GM06990 (cell line): ENCODE results near the gene PDLIM7.

Experiments used
- DNase-seq: peaks from one replicate; pipeline ENCODE4 v3.0.0-alpha.2; 2011; ENCODE audit not compliant: insufficient read length; ENCODE audit errors: extremely low read depth
- H3K27me3 ChIP-seq: replicated peaks from 2 replicates; pipeline ENCODE4 v1.6.0; 2011; ENCODE audit warnings: low read length; ENCODE audit not compliant: control insufficient read depth, insufficient read depth
- H3K36me3 ChIP-seq: 2 replicates; pipeline ENCODE4 v1.5.1; 2011; ENCODE audit warnings: low read length; ENCODE audit not compliant: control insufficient read depth, insufficient read depth
- H3K4me3 ChIP-seq: replicated peaks from 2 replicates; pipeline ENCODE4 v1.5.1; 2011; ENCODE audit warnings: low read depth, mild to moderate bottlenecking, control low read depth, low read length
- TF ChIP-seq, protein P1 (sequence below): IDR thresholded peaks from 2 replicates; pipeline ENCODE4 v1.5.1; 2011; ENCODE audit warnings: low read length, control low read depth, mild to moderate bottlenecking, inconsistent platforms; ENCODE audit not compliant: insufficient read depth, poor library complexity, severe bottlenecking

The PDLIM7 gene

DNA sequence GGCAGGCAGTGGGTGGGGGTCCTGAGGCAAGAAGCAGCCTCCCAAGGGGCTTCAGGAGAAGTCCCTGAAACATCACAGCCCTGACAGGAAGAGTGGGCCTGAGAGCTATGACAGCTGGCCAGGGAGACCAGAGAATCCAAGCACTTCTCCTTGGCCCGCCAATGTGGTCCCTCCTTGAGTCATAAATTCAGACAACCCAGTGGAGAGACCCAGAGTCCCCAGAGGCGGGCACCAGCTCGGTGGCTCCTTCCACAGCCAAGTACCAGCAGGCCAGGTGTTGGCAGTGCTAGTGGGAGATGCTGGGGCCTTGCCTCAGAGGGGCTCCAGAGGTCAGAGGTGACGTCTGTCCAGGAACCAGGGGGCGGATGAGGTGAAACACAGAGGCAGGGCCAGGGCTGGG lies 13.8 kb upstream of the PDLIM7 start:
- H3K4me3 ChIP-seq = no peak overlapping the region
- DNase-seq = no peak
- H3K36me3 ChIP-seq = peaks cover 37% of the 10 kb centered on the region
- H3K27me3 ChIP-seq = no peaks in the 10 kb centered on the region
- TF ChIP-seq, protein P1, sequence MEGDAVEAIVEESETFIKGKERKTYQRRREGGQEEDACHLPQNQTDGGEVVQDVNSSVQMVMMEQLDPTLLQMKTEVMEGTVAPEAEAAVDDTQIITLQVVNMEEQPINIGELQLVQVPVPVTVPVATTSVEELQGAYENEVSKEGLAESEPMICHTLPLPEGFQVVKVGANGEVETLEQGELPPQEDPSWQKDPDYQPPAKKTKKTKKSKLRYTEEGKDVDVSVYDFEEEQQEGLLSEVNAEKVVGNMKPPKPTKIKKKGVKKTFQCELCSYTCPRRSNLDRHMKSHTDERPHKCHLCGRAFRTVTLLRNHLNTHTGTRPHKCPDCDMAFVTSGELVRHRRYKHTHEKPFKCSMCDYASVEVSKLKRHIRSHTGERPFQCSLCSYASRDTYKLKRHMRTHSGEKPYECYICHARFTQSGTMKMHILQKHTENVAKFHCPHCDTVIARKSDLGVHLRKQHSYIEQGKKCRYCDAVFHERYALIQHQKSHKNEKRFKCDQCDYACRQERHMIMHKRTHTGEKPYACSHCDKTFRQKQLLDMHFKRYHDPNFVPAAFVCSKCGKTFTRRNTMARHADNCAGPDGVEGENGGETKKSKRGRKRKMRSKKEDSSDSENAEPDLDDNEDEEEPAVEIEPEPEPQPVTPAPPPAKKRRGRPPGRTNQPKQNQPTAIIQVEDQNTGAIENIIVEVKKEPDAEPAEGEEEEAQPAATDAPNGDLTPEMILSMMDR = no peak

DNA sequence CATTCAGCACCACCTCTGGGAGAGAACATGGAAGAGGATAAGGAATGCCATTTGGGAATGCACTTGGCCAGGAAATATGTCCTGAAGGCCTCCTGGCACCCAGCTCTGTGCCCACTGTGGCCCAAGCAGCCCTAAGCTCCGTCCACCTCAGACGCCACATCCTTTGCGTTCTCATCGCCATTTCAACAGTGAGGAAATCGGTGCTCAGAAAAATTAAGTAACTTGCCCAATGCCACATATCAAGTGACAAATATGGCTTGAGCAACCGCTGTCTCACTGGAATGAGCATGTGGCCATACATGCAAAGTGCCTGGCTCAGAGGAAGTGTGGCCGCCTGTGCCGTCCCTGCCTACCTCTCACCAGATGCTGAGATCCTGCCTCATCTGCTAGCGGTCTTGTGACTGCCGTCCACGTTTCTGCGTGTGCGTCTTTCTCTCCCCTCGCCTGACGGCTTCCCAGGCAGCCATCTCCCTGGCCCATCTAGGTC lies 13.2 kb upstream of the PDLIM7 start:
- Histone ChIP-seq H3K27me3 (no peaks in the 10 kb centered on the region), H3K36me3 (peaks cover 35% of the 10 kb centered on the region), H3K4me3 (peak overlapping the region; percentile 81)
- no peak for DNase-seq
- TF ChIP-seq, protein P1 = no peak

DNA sequence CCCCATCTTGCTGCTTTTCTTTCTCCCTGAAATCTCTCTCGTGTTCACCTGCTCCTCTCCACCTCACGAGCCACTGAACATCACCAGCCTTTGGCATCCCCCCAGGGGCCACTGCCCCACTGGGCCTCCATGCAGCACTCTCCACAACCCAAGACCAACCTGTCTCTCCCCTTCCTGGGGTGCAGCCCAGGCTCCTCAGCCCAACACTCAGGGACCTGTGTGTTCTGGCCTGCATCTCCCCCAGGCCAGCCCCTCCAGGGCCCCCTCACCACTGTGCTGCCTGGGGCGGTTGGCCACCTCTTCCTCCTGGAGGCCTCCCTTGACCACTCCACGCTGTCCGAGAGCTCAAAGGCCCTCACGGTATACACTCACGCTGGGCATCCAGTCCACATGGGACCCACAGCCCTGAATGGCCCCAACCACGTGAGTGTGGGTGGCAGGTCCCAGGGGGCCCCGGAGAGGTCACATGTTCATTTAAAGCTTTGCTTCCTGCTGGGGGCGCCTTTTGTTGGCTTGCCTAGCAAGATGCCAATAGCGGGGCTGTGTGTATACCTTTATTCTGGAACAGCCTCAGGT lies 12.7 kb upstream of the PDLIM7 start:
- peaks cover 34% of the 10 kb centered on the region for H3K36me3 ChIP-seq
- H3K4me3 ChIP-seq = peak overlapping the region; percentile 81

DNA sequence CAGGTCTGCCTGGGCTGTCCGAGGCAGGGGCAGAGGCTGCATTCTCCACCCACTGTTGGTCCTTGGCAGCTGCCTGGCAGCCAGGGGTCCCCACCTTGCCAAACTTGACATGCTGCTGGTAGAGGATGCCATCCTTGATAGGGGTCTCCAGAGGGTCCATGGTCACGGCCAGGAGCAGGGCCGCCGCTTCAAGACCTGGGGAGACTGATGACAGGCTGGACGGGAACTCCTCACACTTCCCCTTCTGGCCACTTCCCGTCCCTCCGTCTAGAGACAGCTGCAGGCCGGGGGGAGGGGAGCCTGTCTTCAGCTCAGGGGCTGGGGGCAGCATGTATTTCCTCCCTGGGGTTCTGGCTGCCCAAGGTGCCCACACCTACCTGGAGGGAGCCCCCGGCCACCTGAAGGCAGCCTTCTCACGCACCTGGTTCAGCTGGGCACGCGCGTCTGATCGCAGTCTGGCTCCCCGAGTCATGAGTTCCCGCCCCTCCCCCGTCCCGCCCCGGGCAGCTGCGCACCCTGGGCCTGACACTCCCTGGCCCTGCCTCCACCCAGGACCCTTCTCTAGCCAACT lies 12.1 kb upstream of the PDLIM7 start, which contains the start of gene DOK3:
DOK3 (minus strand) TSS at position 446 of the 571 bp plus-strand sequence; CDS start at position 160, 286 bp downstream.
- no peaks in the 10 kb centered on the region for H3K27me3 ChIP-seq
- peaks cover 35% of the 10 kb centered on the region for H3K36me3 ChIP-seq
- TF ChIP-seq, protein P1 = no peak
- peak; percentile 78 for DNase-seq
- peak within 1 kb of the TSS; percentile 81 for H3K4me3 ChIP-seq

More for the DNA sequence above, 12.7 kb upstream of the PDLIM7 start:
- H3K27me3 ChIP-seq = no peaks in the 10 kb centered on the region
- TF ChIP-seq, protein P1 = peak; percentile 31
- DNase-seq = peak; percentile 76

DNA sequence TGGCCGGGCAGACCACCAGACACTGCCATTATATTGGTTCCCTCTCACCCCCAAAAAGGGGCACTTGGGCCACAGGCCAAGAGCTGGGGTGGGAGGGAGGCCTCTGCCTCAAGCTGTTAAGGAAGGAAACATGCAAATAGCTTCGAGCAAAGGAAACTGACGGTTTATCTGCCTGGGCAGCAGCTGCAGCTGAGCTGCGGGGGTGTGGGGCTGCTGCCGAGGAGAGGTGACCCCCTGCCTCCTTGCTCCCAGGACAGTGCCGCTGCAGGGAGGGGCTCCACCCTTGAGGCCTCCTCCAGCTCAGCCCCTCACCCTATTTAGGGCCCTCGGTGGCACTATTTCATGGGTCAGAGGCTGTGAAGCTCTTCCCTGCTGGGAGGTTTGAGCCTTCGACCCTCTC lies 11.4 kb upstream of the PDLIM7 start:
- Histone ChIP-seq H3K36me3 (peaks cover 29% of the 10 kb centered on the region), H3K27me3 (no peaks in the 10 kb centered on the region), H3K4me3 (peak overlapping the region; percentile 81)
- TF ChIP-seq, protein P1 = no peak
- DNase-seq = peak; percentile 69
